Gastrocnemius medialis (tissue), 4 donors: Measurements from ENCODE around the gene KLC3.

ENCODE experiments used
- POLR2A ChIP-seq, 2 donors: fragments of 450-650 bp; IDR thresholded peaks; one replicate each; pipeline ENCODE4 v1.6.1; 2017; ENCODE audit warnings: antibody characterized with exemption in 2 of 2, mild to moderate bottlenecking in 2 of 2, moderate library complexity in 2 of 2
- TF ChIP-seq, protein P1 (sequence below), 5 experiments: fragments of 450-650 bp in 3 of 5; fragments of 200-600 bp in 2 of 5; sonication (generic) in 2 of 5; IDR thresholded peaks in 4 of 5; conservative IDR thresholded peaks in 1 of 5; 1 replicate in 4 of 5; 2 replicates in 1 of 5; pipeline ENCODE4 v1.5.1; 2016 to 2019; ENCODE audit warnings: antibody characterized with exemption in 5 of 5, mild to moderate bottlenecking in 3 of 5, moderate library complexity in 3 of 5

DNA sequence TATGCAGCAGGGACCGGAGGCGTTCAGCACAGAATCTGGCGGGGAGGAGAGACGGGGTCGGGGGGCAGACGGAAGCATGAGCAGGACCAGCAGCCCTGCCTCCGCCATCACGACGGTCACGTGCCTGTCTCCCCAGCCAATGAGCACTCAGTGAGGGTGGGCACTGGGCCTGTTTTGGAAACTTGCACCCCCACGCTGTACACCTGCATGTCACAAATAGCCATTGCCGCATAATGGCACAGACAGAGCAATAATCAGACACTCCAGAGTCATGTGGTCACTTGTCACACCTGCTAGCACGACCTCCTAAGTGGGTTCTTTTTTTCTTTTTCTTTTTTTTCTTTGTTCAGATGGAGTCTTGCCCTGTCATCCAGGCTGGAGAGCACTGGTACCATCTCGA, 21.1 kb downstream of the KLC3 start:
- no peak for TF ChIP-seq POLR2A (IDR thresholded peaks at IDR 0.05)
- TF ChIP-seq, protein P1, sequence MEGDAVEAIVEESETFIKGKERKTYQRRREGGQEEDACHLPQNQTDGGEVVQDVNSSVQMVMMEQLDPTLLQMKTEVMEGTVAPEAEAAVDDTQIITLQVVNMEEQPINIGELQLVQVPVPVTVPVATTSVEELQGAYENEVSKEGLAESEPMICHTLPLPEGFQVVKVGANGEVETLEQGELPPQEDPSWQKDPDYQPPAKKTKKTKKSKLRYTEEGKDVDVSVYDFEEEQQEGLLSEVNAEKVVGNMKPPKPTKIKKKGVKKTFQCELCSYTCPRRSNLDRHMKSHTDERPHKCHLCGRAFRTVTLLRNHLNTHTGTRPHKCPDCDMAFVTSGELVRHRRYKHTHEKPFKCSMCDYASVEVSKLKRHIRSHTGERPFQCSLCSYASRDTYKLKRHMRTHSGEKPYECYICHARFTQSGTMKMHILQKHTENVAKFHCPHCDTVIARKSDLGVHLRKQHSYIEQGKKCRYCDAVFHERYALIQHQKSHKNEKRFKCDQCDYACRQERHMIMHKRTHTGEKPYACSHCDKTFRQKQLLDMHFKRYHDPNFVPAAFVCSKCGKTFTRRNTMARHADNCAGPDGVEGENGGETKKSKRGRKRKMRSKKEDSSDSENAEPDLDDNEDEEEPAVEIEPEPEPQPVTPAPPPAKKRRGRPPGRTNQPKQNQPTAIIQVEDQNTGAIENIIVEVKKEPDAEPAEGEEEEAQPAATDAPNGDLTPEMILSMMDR (IDR thresholded peaks at IDR 0.05 in 4 of 5, conservative IDR thresholded peaks at IDR 0.05 in 1 of 5): no peak
